Activated CD4-positive, alpha-beta T cell treated with anti-CD3 and anti-CD28 coated beads, Interleukin-2, Interleukin-4, amounts not matched to agents 100 ng/mL and 50 ng/mL, durations not matched to agents 16 hours and 8 hours (primary cell): ENCODE measurements around the gene TRAF1.

Experiments
- DNase-seq: peaks from one replicate; pipeline ENCODE4 v3.0.0-alpha.2; 2020; ENCODE audit warnings: low spot score

Gene TRAF1

DNA sequence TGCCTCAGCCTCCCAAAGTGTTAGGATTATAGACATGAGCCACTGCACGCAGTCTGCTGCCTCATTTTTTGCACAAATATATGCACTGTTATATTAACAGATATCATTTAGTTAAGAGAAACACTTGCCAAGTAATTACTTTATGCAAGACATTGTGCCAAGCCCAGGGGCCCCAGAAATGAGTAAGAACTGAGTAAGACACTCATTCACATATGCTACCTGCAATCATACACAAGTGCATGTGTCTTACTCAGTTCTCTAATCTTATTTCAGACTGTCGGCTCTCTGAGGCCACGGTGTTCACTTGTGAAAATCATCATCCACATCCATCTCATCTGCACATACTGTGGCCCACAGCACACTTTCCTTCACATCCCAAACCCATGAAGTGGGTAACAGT lies 16.0 kb downstream of the TRAF1 start:
- no peak for DNase-seq

DNA sequence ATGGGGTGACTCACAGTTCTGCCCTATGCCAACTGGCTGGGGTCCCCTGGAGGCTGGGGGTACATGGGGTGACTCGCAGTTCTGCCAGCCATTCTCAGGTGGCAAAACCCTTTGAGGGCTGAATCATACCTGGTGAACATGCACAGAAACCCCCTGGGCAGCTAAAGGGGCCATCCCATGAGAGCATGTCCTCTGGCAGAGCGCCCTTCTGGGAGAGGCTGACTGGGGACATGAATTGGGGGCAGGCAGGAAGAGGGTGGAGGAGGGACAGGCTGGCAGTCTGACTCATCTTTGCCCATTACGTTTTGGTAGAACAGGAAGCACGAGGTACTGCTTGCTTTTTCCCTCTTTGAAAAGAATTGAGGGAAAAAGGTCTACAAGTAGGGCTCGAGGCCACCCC lies 16.7 kb downstream of the TRAF1 start:
- DNase-seq: peak; percentile 62

DNA sequence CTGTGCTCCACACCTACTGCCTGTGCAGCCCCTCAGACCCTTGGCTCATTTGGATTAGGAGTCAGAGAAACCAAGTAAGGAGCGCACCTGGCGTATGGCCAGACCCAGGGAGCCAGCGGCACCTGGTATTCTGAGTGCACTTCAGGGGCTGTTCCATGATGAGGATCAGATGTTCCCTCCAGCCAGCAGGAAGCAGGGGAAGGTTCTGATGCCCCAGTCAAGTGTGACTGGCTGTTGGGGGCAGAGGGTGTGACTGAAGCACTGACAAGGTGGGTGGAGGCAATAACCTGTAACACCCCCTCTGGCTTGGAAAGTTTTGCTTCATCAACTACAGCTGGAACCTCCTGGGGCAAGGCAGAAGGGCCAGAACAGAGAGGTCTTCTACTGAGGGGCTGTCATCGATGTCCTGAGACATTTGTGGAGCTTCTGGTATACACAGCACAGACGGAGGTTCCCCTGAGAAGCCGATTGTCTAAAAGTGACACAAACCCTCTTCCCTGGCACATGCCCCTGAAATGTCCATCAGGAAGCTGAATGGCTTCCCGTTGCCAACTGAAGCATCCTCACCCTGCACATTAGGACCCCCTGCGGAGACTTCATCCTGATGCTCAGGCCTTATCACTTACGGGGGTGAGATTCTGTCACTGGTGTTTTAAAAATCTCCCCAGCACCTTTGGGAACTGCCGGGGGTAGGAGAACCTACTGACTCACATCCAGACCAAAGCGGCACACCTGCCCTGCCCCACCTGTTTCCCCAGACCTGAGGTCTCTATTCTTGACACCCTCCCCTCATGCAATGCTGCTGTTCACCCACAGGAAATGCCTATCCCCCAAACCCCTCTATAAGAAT lies 21.1 kb downstream of the TRAF1 start:
- no peak for DNase-seq

DNA sequence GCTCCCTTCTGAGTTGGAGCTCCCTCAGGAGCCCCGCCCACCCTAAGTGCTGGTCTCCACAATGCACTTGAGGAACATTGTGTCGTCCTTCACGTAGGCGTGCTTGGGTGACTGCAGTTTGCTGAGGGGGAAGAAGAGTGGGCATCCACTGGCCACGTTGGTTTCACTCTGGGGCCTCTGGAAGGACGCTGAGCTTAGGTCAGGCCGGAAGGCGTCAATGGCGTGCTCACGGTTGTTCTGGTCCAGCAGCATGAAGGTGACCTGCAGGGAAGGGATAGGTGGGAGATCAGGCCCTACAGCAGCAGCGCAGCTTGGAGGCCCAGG lies 21.7 kb downstream of the TRAF1 start:
- no peak for DNase-seq

DNA sequence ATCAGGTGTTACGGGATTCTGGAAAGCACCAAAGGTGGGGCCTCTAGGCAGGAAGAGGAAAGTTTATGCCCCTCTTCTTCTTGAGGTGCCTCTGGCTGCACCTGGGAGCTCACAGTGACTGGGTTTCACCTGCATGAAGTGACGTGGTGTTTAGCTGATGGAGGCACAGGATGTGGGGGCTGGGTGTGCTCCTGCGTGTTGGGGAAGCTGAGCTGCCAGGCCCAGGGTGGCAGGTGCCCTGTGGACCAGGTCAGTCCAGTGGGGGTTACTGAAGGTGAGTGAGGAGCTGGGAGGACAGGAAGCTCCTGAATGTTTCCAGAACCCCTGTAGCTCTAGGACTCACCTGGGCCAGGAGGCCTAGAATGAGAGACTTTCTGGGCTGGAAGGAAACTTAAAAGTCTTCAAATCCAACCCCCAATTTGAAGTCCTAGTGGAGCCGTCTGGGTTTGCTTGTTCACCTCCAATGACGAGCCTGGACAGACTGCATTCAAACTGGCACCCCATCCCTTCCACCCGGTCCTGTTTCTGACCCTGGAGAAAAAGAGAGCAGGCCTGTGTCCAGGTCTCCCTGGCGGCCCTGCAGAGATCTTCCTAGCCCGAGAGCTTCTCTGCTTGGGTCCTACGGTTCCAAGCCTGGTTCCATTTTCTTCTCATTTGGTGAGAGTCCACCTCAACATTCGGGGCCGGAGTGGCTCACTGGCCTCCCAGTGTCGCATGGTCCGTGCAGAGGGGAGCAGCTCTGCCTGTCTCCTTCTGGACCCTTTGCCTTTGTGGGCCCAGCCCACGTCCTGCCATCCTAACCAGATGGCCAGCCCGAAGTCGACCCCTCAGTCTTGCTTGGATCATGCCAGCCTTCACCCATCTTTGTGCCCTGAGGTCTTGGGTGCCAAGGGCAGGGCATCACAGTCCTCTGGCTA lies 22.3 kb downstream of the TRAF1 start:
- no peak for DNase-seq

DNA sequence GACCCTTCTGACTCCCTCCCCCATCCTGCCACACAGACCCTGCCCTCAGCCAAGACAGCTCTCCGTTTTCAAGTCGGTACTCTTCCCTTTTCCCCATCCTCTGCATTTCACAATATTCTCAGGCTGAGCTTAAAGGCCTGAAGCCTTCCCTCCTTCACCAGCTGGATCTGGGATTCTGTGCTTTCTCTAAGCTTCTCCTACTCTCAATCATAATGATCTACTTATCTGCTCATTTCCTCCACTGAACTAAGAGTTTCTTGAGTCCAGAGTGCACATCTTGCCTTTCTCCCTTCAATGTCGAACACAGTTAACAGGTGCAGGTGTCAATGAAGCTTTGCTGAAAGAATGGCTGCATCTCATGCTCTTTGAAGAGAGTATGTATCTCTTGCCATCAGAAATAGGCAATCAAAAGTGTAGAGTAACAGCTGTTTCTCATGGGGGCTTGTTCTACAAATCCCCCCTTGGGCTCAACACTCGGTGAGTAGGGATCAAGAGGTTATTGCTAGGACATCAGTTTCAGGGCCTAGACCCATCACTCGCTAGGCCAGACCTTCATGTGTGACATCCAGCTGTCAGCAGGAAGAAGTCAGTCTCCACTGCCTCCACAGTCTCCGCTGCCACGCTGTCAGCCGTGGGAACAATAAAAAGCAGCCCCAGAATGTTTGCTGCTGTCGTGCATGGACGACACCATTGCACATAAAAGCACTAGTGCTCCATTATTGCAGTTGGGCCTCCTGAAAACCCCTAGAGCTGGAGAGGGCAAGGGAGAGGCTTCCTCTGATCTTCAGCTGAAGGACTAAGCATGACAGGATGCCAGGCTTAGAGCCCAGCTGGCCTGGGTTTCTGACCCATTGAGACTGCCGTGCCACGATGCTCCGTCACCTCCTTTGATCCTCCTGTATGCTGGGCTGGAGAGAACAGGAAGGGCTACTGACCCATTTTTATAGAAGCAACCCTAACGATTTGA lies 23.7 kb downstream of the TRAF1 start:
- DNase-seq: no peak

DNA sequence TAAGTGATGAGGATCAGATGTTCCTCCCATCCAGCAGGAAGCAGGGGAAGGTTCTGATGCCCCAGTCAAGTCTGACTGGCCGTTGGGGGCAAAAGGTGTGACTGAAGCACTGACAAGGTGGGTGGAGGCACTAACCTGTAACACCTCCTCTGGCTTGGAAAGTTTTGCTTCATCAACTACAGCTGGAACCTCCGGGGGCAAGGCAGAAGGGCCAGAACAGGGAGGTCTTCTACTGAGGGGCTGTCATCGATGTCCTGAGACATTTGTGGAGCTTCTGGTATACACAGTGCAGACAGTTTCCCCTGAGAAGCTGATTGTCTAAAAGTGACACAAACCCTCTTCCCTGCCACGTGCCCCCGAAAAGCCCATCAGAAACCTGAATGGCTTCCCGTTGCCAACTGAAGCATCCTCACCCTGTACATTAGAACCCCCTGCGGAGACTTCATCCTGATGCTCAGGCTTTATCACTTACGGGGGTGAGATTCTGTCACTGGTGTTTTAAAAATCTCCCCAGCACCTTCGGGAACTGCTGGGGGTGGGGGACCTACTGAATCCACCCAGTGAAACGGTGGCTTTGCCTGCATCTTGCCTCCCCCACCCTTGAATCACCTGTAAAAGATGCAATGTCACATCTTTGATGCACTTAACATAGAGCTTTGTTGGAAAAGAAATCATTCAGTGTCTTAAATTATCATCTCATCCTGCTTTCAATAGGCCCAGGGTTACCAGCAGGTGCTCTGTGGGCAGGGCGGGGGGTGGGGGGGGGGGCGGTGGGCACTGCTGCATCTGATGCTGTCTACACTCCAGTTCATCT lies 24.6 kb downstream of the TRAF1 start:
- DNase-seq: no peak

DNA sequence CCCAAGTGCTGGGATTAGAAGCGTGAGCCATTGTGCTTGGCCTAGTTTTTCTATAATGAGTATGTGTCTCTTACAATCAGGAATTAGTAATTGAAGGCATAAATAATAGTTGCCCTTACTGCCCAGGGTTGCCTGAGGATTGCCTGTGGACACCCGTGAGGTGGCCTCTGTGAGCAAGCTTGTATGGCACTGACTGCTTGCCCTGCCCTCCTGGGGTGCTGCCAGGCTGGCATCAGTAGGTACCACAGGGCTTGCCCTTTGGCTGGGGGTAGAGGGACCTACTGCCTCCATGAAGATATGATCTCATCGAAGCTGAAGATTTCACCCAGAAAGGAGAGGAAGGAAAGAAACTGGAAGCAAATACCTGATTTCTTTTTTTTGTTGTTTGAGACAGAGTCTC lies 25.8 kb downstream of the TRAF1 start:
- no peak for DNase-seq

DNA sequence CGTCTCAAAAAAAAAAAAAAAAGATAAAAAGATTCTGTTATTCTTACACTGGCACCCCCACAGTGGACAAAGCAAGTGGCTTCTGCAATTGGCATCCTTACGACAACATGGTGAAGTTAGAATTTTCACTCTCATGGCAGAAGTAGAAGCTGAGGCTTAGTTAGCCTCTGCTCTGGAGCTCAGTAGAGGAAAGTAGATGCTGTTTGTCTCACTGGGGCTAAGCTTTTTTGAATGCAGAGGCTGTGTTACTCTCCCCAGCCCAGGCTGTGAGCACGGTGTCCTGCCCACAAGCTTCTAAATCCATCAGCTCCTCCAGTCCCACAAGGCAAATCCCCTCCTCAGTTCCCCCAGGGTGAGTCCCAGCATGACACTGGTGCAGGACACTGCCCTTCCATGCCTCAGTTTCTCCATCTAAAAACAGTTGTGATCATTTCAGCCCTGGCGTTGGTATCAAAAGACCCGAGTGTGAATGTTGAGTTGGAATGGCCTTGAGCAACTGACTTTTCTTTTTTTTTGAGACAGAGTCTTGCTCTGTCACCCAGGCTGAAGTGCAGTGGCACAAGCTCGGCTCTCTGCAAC lies 27.0 kb downstream of the TRAF1 start:
- DNase-seq: no peak

DNA sequence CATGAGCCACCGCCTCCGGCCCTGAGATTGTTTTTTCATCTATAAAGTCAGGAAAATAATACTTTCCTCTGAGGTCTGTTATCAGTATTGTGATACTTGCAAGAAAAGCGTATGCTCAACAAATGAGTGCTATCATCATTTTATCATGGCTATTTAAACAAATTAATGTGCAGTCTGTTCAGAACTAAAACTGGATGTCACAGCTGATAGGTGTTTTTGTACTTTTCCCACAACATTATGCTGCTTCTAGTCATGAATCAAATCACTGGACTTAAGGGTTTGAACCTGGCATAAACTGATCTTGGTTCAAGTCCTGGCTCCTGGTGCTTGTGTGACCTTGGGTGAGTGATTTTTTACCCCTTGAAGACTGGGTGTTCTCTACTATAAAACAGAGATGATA lies 28.2 kb downstream of the TRAF1 start:
- DNase-seq: no peak

DNA sequence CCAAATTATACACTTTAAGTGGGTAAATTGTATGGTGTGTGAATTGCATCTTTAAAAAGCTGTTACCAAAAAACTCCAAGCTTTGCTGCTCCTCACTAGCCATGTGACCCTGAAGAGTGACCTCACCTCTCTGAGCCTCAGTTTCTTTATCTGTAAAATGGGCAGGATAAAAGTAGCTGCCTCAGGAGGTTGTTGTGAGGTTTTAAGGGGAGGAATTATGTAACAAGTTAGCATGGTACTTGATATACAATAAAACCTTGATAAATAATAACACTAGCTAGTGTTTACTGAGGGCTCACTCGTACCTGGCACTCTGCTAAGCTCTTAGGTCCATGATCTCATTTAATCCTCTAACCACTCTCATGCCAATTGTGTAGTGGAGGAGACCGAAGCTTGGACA lies 30.6 kb downstream of the TRAF1 start:
- DNase-seq: no peak

DNA sequence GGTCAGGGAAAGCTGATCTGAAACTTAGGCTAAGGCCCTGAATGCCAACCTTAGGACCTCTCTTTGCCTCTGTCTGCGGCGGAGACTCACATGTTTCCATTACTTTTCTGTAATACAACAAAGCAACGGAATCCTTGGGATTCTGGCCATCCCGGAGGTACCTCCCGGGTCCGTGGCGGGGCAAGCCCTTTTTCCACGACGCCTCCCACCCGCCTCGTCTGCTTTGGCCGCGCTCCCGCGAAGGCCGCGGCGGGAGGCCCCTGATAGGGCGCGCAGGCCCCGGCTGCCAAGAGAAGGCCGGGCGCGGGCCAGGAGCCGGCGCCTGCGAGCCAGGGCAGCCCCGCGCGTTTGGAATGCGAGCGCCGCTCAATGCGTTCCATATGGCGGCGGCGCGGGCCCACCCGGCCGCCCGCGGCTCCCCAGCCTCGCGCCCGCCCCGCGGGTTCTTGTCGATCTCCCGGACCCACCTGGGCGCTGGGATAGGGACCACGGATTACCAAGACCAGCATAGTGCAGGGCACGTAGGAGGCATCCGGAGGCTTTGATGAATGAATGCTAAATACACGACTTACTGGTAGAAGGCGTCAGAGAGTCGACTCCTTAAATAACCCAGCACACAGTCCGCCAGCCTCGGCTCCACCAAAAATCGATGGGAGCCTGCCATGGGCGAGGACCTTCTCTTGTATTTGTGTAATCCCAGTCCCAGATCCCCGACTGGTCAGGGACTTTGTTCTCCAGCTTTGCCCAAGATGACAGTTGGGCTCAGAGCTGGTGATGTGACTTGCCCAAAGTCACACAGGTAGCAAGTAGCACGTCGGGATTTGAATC lies 32.1 kb downstream of the TRAF1 start:
- no peak for DNase-seq

DNA sequence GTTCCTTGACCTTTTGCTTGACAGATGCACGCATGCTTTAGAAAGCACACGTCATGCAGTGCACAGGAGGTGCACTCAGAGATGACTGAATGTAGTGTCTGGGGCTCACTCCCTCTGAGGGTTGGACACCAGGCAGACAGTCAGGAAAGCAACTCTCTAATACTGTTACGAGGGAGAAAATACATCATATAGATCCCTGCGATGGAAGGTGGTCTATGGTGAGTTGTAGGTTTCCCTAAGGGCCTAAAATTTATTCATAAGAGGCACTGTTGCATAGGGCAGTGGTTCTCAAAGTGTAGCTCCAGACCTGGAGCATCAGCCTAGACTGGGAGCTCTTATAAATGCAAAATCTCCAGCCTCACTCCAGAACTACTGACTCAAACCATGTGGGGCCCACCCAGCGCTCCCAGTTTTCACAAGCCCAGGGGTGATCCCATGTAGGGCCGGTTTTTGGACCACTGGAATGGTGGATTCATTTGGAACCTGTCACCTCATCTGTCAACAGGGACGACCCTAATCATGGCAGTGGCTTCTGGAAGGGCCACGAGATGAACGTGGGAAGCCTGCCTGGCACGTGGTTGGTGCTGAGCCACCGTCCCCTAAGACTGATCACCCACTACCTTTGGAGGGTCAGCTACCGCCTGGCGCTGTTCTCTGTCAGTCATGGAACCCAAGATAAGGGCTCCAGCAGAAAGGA lies 32.8 kb downstream of the TRAF1 start:
- no peak for DNase-seq

DNA sequence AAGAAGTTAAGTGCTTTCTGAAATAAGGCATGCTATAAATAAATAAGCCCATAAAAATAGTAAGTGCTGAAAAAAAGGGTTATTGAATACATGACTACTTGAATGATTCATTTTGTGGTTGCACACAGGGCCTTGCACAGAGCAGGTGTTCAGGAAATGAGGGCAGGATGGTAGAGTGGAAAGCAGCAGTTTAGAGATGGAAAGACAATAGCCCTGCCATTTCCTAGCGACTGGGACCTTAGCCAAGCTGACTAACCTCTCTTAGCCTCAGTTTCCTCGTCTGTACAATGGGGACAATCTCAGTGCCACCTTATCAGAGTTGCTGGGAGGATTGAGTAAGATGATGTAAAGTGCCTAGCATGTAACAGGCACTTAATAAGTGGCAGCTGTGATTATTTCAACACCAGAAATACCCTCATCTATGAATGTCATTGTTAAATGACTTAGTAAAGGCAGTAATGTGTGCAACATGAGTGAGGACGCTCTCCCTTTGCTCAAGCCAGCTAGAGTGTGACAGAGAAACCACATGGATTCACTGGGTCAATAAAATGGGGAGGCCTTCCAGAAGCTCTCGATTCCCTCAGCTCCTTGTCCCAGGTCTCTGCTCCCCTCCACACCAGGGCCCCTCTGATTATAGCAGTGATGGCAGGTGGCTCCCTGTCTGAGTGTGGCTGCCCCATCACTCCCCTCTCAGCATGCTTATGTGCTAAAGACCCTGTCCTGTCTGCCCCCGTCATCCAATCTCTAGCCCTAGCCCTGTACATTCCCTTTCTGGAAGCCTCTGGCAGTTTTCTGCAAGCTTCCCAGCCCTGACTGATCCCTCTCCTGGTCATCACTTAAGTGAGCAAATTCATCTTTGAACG lies 33.6 kb downstream of the TRAF1 start:
- peak; percentile 93 for DNase-seq

DNA sequence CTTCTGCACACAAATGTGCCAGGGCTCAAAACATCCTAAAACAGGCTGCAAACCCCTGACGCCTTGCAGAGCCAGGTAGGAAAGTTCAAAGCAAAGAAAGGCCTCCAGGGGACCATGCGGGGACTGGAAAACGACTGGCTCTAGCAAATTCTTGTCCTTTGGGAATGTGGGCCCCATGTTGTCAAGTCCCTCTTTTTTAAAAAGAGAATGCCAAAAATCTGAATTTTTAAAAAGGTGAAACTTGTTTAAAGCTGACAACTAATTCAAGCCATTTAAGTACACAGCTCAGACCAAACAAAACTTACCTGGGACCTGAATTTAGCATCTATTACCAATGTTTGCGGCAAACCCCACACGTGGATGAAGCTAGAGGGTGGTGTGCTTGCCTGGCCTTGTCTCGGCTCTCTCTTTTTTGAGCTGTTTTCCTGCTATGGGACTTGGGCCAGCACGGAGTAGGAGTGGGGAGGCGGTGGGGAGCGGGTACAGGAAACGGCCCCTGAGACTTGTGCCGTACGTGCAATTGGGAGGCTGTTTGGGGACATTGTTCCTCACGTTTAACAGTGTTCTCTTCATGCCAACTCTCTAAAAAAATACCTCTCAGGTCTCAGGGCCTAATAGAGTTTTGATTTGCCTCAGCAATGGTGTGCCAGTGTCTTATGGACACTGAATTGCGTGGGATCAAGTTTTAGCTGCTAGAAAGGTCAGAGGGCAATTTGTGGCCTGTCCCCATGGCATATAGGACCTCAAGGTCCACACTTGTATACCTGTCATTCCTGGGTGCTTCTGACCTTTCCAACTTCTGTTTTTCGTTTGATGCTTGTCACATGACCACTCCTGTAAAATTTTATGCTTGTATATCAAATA lies 34.5 kb downstream of the TRAF1 start:
- peak; percentile 63 for DNase-seq

DNA sequence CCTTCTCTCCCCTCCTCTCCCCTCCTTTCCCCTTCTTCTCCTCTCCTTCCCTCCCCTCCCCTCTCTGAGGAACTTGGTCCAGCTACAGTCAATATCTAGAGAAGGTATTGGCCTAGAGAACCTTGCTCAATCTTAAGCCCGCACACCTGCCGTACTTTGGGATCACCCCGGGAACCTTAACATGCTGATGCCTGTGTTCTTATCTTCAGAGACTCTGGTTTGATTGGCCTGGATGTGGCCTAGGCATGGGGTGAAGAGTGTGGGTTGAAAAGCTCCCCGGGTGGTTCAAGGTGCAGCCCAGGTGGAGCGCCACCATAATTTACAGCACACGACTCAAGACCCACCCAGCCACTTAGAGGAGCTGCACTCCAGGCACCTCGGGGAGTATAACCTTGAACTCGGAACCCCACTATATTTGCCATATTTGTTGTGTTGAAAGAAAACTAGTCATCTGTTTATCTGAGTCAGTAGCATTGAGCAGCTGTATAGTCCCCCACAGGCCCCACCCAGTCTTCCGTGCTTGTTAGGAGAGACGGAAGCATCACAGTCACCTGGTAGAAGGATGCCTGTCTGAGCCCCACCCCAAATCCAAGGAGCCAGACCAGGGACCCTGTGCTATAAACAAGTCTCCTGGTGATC lies 35.2 kb downstream of the TRAF1 start:
- peak; percentile 85 for DNase-seq
